Panc1 (cell line): ENCODE results near the gene LHFPL3.

Source experiments
- CTCF ChIP-seq: fragments of 450-650 bp; IDR thresholded peaks from 2 replicates; pipeline ENCODE4 v1.5.1; 2017; ENCODE audit warnings: mild to moderate bottlenecking
- POLR2AphosphoS5 ChIP-seq: IDR thresholded peaks from 2 replicates; pipeline ENCODE4 v1.6.1; 2012; ENCODE audit warnings: mild to moderate bottlenecking, low read depth, low read length, moderate library complexity
- REST ChIP-seq, 2 experiments: IDR thresholded peaks; 2 replicates each; pipeline ENCODE4 v1.6.1; 2011 to 2012; ENCODE audit warnings: low read depth in 2 of 2, control low read depth in 1 of 2, low read length in 1 of 2, mild to moderate bottlenecking in 1 of 2, moderate library complexity in 1 of 2; ENCODE audit not compliant: insufficient read depth in 1 of 2
- SIN3A ChIP-seq: IDR thresholded peaks from 2 replicates; pipeline ENCODE4 v1.6.1; 2012; ENCODE audit warnings: low read depth, mild to moderate bottlenecking, low read length, moderate library complexity, borderline replicate concordance; ENCODE audit not compliant: insufficient read depth
- TCF7L2 ChIP-seq: IDR thresholded peaks from 2 replicates; pipeline ENCODE4 v1.6.1; 2011; ENCODE audit warnings: mild to moderate bottlenecking, low read depth, low read length, inconsistent platforms

- no peak for TF ChIP-seq CTCF
- TF ChIP-seq POLR2AphosphoS5 = no peak
- no peak for TF ChIP-seq SIN3A
- no peak for TF ChIP-seq REST (IDR thresholded peaks at IDR 0.05; ENCODE audit: insufficient read depth in 1 of 2, low read depth in 2 of 2, low read length in 1 of 2)
- TF ChIP-seq TCF7L2 = no peak
These were observed 171.6 kb downstream of the LHFPL3 start for GRCh38 chr7:104499975-104500374.
